ENCODE results near the gene SND1.

Gene SND1

GRCh38 chr7:127871226-127871625 lies 219.2 kb downstream of the SND1 start:
- no peaks in the 10 kb centered on the region for H3K27me3 ChIP-seq (ENCODE audit: low read length)
- TF ChIP-seq, protein P1, sequence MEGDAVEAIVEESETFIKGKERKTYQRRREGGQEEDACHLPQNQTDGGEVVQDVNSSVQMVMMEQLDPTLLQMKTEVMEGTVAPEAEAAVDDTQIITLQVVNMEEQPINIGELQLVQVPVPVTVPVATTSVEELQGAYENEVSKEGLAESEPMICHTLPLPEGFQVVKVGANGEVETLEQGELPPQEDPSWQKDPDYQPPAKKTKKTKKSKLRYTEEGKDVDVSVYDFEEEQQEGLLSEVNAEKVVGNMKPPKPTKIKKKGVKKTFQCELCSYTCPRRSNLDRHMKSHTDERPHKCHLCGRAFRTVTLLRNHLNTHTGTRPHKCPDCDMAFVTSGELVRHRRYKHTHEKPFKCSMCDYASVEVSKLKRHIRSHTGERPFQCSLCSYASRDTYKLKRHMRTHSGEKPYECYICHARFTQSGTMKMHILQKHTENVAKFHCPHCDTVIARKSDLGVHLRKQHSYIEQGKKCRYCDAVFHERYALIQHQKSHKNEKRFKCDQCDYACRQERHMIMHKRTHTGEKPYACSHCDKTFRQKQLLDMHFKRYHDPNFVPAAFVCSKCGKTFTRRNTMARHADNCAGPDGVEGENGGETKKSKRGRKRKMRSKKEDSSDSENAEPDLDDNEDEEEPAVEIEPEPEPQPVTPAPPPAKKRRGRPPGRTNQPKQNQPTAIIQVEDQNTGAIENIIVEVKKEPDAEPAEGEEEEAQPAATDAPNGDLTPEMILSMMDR (IDR thresholded peaks at IDR 0.05; ENCODE audit: insufficient read depth, low read length, poor library complexity, severe bottlenecking) = no peak
- TF ChIP-seq EZH2phosphoT487 (conservative IDR thresholded peaks at IDR 0.05; ENCODE audit: low read length) = no peak
- no peak overlapping the region for H3K4me3 ChIP-seq (ENCODE audit: insufficient read depth, low read length, poor library complexity, severe bottlenecking)
- H3K27ac ChIP-seq (ENCODE audit: low read depth, low read length) = no peak overlapping the region
- H3K9me2 ChIP-seq (replicated peaks; ENCODE audit: insufficient read depth, low read length) = no peaks in the 10 kb centered on the region
- no peaks in the 10 kb centered on the region for H3K36me3 ChIP-seq (ENCODE audit: low read length)
- H4K20me1 ChIP-seq (ENCODE audit: low read depth, low read length) = no peaks in the 10 kb centered on the region
- H3K9me3 ChIP-seq (ENCODE audit: insufficient read depth, low read length) = no peaks in the 10 kb centered on the region
- no peak overlapping the region for H3K4me2 ChIP-seq (ENCODE audit: low read depth, low read length, poor library complexity, severe bottlenecking)
- no peaks in the 10 kb centered on the region for H3F3A ChIP-seq (ENCODE audit: insufficient read depth)
- H3K79me2 ChIP-seq (ENCODE audit: insufficient read depth, low read length) = 0 out of 2 replicates have a peak, but pooled peaks cover 5% of the 10 kb centered on the region
- no peak overlapping the region for H2AFZ ChIP-seq (ENCODE audit: low read depth, low read length, severe bottlenecking)
- no peak overlapping the region for H3K9ac ChIP-seq (ENCODE audit: low read length)

DNA sequence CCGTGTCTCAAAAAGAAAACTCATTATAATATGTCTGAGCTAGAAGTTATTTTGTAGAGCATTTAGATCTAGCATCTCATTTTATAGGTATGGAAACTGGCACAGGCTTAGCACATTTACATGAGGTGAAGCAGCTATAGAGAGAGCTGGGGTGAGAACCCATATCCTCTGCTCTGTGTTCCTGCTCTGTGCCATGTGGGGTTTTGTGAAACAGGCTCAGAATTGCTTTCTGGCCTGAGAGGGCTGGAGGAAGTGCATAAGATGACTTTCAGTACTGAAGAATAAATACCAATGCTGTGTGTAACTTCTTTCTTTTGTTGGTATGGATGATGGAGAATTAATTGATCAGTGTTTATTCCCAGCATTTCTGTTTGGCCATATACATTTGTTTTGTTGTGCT lies 220.1 kb downstream of the SND1 start:
- Histone ChIP-seq H3K4me2 (ENCODE audit: low read depth, low read length, poor library complexity, severe bottlenecking) (no peak overlapping the region), H3K4me3 (ENCODE audit: insufficient read depth, low read length, poor library complexity, severe bottlenecking) (no peak overlapping the region), H3K27ac (ENCODE audit: low read depth, low read length) (no peak overlapping the region), H3K79me2 (ENCODE audit: insufficient read depth, low read length) (0 out of 2 replicates have a peak, but pooled peaks cover 5% of the 10 kb centered on the region), H4K20me1 (ENCODE audit: low read depth, low read length) (no peaks in the 10 kb centered on the region), H3K9me3 (ENCODE audit: insufficient read depth, low read length) (no peaks in the 10 kb centered on the region), H3K27me3 (ENCODE audit: low read length) (no peaks in the 10 kb centered on the region), H3K9ac (ENCODE audit: low read length) (no peak overlapping the region), H3F3A (ENCODE audit: insufficient read depth) (no peaks in the 10 kb centered on the region), H3K36me3 (ENCODE audit: low read length) (no peaks in the 10 kb centered on the region), H3K9me2 (replicated peaks; ENCODE audit: insufficient read depth, low read length) (no peaks in the 10 kb centered on the region), H2AFZ (ENCODE audit: low read depth, low read length, severe bottlenecking) (no peak overlapping the region)
- no peak for TF ChIP-seq EZH2phosphoT487 (conservative IDR thresholded peaks at IDR 0.05; ENCODE audit: low read length)

DNA sequence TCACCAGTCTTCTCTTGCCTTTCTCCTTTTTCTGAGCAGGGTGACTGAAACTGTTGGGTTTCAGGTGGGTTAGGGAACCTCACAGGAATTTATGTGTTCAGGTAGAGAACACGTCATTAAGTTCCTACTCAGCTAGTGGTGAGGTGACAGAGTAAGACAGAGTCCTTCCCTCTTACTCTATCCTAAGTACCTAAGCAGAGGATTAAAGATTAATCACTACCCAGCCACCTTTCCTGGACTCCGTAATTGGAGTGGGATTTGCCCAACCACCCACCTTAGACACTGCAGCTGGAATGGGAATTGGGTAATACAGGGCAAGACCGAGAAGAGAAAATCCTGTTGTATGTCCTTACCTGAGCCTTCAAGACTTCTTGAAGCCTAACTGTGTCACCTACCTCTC lies 221.2 kb downstream of the SND1 start:
- Histone ChIP-seq H3K9me2 (replicated peaks; ENCODE audit: insufficient read depth, low read length) (no peaks in the 10 kb centered on the region), H3K27me3 (ENCODE audit: low read length) (no peaks in the 10 kb centered on the region), H3K36me3 (ENCODE audit: low read length) (no peaks in the 10 kb centered on the region), H3K4me2 (ENCODE audit: low read depth, low read length, poor library complexity, severe bottlenecking) (no peak overlapping the region), H3K9me3 (ENCODE audit: insufficient read depth, low read length) (no peaks in the 10 kb centered on the region), H3K9ac (ENCODE audit: low read length) (no peak overlapping the region), H3K4me3 (ENCODE audit: insufficient read depth, low read length, poor library complexity, severe bottlenecking) (no peak overlapping the region), H4K20me1 (ENCODE audit: low read depth, low read length) (no peaks in the 10 kb centered on the region), H3K27ac (ENCODE audit: low read depth, low read length) (no peak overlapping the region), H3F3A (ENCODE audit: insufficient read depth) (no peaks in the 10 kb centered on the region), H3K79me2 (ENCODE audit: insufficient read depth, low read length) (0 out of 2 replicates have a peak, but pooled peaks cover 5% of the 10 kb centered on the region), H2AFZ (ENCODE audit: low read depth, low read length, severe bottlenecking) (no peak overlapping the region)
- no peak for TF ChIP-seq EZH2phosphoT487 (conservative IDR thresholded peaks at IDR 0.05; ENCODE audit: low read length)
- TF ChIP-seq, protein P1 (IDR thresholded peaks at IDR 0.05; ENCODE audit: insufficient read depth, low read length, poor library complexity, severe bottlenecking) = no peak

GRCh38 chr7:127873715-127874636 lies 222.0 kb downstream of the SND1 start:
- Histone ChIP-seq H3K9me3 (ENCODE audit: insufficient read depth, low read length) (no peaks in the 10 kb centered on the region), H3K4me3 (ENCODE audit: insufficient read depth, low read length, poor library complexity, severe bottlenecking) (no peak overlapping the region), H3K9ac (ENCODE audit: low read length) (no peak overlapping the region), H3K27ac (ENCODE audit: low read depth, low read length) (no peak overlapping the region), H3K4me2 (ENCODE audit: low read depth, low read length, poor library complexity, severe bottlenecking) (no peak overlapping the region), H3K9me2 (replicated peaks; ENCODE audit: insufficient read depth, low read length) (no peaks in the 10 kb centered on the region), H3F3A (ENCODE audit: insufficient read depth) (no peaks in the 10 kb centered on the region), H3K36me3 (ENCODE audit: low read length) (no peaks in the 10 kb centered on the region), H2AFZ (ENCODE audit: low read depth, low read length, severe bottlenecking) (no peak overlapping the region), H3K27me3 (ENCODE audit: low read length) (no peaks in the 10 kb centered on the region), H3K79me2 (ENCODE audit: insufficient read depth, low read length) (peaks cover 13% of the 10 kb centered on the region; the same call in 1 of the 2 replicates), H4K20me1 (ENCODE audit: low read depth, low read length) (no peaks in the 10 kb centered on the region)
- TF ChIP-seq, protein P1 (IDR thresholded peaks at IDR 0.05; ENCODE audit: insufficient read depth, low read length, poor library complexity, severe bottlenecking) = no peak
- no peak for TF ChIP-seq EZH2phosphoT487 (conservative IDR thresholded peaks at IDR 0.05; ENCODE audit: low read length)

All from SU-DHL-6 (cell line).